HG03108 (cell line): ENCODE measurements around the gene PCK2.
A peak's percentile ranks its signal among the peaks of the same experiment; 100 is the strongest.

Experiments
- ATAC-seq: cut with Tn5 transposase; IDR thresholded peaks from one replicate; pipeline ENCODE4 v1.9.1; 2021; ENCODE audit warnings: moderate library complexity; ENCODE audit not compliant: unreplicated experiment

The PCK2 gene

DNA sequence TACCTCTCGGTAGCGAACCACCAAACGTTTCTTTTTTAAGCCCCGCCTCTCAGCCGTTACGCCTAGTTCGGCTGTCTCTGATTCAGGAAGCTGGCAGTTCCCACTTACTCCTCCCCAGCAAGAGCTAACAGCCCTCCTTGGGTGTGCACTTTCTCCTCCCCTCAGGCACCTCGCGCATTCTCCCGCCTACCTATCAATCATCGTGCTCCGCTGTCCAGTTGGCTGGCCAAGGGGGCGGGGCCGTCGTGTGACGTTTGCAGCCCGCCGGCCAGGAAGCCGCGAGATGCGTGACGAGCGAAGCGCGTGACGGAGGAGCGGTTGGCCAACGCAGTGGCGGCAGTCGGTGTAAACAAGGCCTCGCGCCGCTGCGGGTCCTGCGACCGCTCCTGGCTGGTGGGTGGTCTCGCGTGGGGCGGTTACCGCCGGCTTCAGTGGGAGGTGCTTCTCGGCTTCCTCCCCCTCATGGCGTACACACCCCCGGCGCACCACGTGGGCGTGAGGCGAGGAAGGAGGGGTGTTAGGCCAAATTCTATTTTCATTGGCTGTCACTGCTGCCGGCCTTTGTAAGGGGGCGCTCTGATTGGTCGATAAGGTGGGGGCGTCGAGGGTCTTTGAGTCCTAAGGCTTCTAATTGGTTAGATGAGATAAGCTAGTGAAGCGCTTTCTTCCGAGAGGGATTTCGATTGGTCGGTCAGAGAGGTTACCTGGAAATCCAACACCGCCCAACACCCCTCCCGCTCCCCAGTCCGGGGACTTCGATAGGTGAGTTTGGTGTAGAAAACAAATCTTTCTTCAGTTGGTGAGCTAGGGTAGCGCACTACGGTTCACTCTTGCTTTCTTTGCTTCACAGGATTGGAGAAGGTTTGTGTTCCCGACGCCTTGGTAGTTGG lies 20.7 kb downstream of the PCK2 start, which contains the start of the genes DCAF11 and NRL:
TSS of gene DCAF11 (plus strand) at position 246 of the 890 bp plus-strand sequence. CDS start 818 bp downstream, outside the sequence.
TSS of gene NRL (minus strand) at position 418 of the 890 bp plus-strand sequence. CDS start 32,101 bp downstream, outside the sequence.
- ATAC-seq: peak; percentile 79

GRCh38 chr14:24115422-24116127 lies 21.5 kb downstream of the PCK2 start:
- ATAC-seq: no peak

DNA sequence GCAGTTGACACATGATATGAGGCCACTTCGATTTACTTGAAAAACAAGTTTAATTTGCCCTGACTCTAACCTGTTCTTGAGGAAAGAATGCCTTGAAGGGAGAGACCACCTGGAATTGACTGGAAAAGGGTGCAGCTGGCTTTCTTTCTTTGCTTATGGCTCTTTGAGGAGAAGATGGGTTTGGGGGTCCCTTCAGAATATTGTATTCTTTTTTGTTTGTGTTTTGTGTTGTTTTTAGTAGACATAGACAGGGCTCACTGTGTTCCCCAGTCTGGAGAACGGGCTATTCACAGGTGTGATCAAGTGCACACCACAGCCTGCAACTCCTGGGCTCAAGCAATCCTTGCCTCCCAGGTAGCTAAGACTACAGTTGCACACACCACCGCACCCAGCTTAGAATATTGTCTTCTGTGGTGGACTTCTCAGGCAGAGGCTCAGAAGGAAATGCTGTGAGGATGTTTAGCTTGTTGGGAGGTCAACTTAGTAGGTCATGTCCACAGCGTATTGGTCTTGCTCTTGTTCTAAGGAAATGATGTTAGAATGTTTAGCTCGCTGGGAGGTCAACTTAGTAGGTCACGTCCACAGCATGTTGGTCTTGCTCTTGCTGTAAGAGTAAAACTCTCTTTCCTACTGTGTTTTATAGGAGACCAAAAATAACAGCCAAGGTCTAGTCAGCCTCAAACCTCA lies 22.2 kb downstream of the PCK2 start:
- ATAC-seq: no peak

DNA sequence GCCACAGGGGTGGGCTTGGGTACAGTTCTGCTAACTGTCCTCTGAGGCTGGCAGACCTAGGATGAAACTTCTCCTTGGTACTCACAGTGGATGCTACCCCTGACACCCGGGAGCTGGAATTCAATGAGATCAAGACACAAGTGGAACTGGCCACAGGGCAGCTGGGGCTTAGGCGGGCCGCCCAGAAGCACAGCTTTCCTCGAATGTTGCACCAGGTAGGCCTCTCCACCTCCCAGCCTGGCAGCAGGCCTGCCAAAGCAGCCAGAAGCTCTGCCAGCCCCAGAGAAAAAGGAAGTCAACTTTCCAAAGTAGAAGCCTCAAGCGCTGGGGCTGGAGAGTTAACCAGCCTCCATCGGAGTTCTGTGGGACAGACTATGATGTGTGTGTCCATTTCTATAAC lies 23.1 kb downstream of the PCK2 start:
- no peak for ATAC-seq

GRCh38 chr14:24119691-24120090 lies 25.6 kb downstream of the PCK2 start:
- ATAC-seq: no peak

DNA sequence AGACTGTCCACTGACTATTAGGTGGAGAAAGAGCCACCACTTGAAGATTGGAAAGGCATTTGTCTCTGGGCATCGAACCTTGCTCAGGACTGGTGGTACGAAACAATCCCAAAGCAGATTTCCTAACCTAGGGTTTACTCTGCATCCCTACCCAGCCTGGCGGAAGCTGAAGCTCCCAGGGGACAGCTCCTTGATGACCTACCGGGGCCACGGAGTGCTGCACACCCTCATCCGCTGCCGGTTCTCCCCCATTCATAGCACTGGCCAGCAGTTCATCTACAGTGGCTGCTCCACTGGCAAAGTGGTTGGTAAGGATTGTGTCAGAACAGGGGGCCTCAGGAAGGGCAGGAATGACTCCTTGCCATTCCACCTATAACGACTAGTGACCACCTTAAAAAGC lies 27.1 kb downstream of the PCK2 start:
- no peak for ATAC-seq

GRCh38 chr14:24122416-24122815 lies 28.3 kb downstream of the PCK2 start:
- ATAC-seq: no peak

- ATAC-seq: no peak
These were observed 28.8 kb downstream of the PCK2 start for GRCh38 chr14:24122898-24123297.

DNA sequence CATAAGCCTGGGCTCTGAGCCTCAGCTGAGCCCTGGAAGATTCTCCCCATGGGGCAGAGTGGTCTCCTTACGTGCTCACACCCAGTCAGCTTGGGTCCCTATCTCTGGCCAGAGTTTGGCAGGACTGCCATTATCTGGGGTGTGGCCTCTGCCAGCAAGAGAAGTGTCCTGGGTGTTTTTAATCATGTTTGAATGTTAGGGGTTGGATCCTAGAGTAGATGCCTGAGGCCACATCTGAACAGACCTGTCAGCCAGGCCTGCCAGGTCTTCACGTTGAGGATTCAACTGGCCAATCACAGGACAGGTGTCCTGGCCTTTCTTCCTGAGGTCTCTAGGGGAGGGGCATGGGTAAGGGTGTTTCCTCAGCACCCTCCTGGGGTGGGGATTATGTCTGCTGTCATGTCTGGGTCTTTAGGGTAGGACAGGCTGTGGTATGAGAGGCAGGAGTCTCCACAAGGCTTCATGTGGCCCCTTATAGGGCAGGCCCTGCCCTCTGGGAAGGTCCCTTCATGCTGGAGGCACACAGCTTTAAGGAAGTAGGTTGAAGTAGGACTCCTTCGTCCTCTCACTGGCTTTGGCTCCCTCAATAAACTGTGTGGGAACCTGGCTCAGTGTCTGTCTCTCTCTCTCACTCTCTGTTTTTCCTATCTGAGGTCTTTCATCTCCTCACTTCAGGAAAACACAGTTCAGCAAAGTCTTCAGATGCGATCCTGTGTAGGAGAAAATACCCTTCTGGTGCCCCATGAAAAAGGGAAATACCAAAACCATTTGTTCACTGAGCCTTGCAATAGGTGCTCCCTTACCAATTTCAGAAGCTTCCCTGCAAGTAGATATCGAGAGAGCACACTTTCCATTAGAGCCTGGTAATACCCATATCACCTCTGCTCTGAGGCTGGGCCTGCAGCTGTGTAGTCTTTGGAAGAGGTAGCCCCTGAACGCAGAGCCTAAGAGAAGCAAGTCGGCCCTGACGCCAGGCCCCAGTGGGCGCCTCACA lies 29.6 kb downstream of the PCK2 start:
- peak; percentile 61 for ATAC-seq

DNA sequence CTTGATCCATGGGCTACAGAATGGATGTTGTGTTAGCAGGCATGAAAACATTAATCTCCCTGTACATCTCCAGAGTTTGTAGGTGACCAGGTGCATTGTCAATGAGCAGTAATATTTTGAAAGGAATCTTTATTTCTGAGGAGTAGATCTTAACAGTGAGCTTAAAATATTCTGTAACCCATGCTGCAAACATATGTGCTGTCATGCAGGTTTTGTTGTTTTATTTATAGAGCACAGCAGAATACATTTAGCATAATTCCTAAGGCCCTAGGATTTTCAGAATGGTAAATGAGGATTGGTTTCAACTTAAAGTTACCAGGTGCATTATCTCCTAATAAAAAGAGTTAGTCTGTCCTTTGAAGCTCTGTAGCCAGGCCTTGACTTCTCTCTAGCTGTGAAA lies 32.8 kb downstream of the PCK2 start:
- ATAC-seq: no peak

DNA sequence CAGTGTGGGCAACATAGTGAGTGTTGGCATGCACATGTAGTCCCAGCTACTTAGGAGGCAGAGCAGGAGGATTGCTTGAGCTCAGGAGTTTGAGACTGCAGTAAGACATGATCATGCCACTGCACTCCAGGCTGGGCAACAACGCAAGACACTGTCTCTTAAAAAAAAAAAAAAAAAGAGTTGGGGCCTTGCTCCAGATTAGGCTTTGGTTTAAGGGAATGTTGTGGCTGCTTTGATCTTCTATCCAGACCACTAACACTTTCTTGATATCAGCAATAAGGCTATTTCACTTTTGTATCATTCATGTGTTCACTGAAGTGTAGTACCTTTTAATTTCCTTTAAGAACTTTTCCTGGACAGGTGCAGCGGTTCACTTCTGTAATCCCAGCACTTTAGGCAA lies 33.6 kb downstream of the PCK2 start:
- no peak for ATAC-seq

DNA sequence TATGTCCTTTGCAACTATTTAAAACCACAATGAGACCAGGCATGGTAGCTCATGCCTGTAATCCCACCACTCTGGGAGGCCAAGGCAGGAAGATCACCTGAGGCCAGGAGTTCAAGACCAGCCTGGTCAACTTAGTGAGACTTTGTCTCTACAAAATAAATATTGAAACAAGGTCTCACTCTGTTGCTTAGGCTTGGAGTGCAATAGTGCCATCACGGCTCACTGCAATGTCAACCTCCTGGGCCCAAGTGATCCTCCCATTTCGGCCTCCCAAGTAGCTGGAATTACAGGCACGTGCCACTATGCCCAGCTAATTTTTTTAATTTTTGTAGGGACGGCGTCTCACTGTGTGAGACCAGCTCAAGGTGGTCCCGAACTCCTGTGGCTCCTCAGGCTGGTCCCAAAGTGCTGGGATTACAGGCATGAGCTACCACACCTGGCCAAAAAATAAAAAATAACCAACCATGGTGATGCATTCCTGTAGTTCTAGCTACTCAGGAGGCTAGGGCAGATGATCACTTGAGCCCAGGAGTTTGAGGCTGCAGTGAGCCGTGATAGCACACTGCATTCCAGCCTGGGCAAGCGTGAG lies 35.4 kb downstream of the PCK2 start:
- no peak for ATAC-seq

DNA sequence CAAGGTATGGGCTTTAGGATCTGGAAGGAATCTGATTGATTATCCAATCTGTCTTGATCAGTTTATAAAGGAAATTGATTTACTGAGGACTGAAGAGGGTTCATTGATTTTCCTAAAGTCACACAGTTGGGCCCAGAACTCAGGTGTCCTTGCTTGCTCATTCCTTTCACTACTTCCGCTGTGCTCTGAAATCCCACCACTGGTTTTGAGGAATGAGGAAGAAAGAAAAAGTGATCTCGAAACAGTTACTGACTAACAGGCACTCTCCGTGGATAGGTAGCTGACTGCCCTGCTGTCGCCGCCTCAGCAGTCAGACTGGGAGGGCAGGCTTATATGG lies 36.2 kb downstream of the PCK2 start, which contains the start of gene FITM1:
TSS of gene FITM1 (plus strand) at position 280 of the 337 bp plus-strand sequence. CDS start 905 bp downstream, outside the sequence.
- no peak for ATAC-seq

DNA sequence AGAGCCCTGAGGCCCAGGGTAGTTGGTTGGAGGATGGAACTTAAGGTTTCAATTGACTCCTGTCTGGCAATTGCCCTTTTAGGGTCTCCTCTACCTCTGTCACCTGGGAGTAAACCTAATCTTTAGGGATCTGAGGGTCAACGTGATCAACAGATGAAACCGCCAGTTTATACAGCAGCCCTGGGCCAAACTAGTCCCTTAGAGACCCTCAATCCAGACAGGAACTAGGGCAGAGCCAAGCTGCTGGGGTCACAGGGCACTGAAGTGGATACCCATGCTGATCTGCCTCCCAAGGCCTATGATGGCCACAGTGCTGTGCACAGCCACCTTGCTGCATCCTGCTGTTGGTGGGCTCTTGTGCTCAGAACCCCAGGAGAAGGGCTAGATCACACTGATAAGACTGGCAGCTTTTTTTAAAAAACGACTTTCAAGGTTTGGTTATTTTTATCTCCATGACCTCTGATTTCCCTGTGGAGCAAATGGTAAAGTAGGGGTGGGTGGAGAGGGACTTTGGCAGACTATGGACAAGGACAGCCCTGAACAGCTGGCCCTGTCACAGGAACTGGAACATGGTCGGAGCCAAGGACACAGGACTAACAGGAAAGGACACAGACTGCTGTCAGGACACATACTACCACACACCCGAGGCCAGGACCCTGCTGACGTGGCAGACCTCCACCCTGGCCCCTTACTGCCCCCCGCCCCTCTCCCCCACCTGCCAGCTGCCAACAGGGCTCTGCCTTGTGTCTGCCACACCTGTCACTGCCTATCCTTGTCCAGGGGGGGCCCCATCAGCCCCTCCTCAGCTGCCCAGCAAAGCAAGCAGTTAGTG lies 36.8 kb downstream of the PCK2 start:
- ATAC-seq: no peak

- no peak for ATAC-seq
These were observed 37.4 kb downstream of the PCK2 start for GRCh38 chr14:24131549-24131966.

GRCh38 chr14:24132061-24132685 lies 38.1 kb downstream of the PCK2 start:
- ATAC-seq: no peak

DNA sequence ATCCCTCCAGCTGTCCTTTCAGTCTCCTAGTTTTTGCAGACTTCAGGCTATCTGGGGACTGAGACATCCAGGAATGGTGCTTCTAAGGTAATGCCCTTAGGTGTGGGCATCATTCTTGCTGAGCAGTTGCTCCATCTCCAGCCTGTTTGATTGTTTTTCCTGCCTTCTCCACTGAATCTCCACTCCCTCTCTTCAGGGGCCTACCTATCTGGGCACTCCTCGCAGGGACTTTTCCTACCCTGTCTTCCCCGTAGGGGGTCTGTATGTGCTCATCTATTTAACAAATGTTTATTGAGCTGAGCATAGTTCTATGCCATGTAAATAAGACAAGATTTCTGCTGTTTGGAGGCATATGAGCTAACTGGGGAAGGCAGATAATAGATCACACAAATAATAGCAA lies 38.9 kb downstream of the PCK2 start:
- no peak for ATAC-seq

GRCh38 chr14:24133735-24134134 lies 39.6 kb downstream of the PCK2 start:
- no peak for ATAC-seq

DNA sequence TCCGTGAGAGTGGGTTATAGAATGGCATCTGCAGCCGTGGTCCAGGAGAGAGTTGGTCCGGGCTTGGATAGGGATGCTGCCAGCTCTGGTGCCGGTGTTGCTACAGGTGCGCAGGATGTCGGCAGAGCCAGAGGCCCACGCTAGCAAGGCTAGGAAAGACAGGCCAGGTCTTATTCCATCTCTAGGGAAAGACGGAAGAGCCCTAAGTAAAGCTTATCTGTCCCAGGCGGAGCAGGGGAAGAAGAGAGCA lies 41.4 kb downstream of the PCK2 start:
- ATAC-seq: no peak
